Measurements from ENCODE around the gene ACTL6A. TPM values are rescaled to one million over a fixed set of nuclear protein-coding genes. Genes with fewer than 3 reads are reported as not detected.
"Not testable (repeated sequence)": the region's sequence is repeated elsewhere in the genome, so short reads cannot be mapped to it uniquely, and the experiment has no call there.

Gene ACTL6A
- total and polyA plus RNA-seq, 2 of the 4 experiments (the other 2 are of a cell fraction), result 48.3 to 70.1 TPM

- H2AFZ ChIP-seq (replicated peaks; ENCODE audit: low read length, poor library complexity); H3K79me1 ChIP-seq (ENCODE audit: low read depth in 1 of 2, low read length in 2 of 2); H3K4me1 ChIP-seq (ENCODE audit: control insufficient read depth, insufficient read depth, low read length); H4K91ac ChIP-seq (ENCODE audit: insufficient read depth, low read depth, low read length); H4K5ac ChIP-seq (ENCODE audit: low read depth, low read length); H4K8ac ChIP-seq (ENCODE audit: low read depth in 2 of 2, low read length in 2 of 2); H3K14ac ChIP-seq (replicated peaks; ENCODE audit: low read depth, low read length); H3K9me1 ChIP-seq (ENCODE audit: insufficient read depth, low read length); H3K27ac ChIP-seq (ENCODE audit: insufficient read depth, low read length); H3K56ac ChIP-seq (ENCODE audit: extremely low read depth, insufficient read depth, low read length); H2BK5ac ChIP-seq (ENCODE audit: low read depth, low read length, poor library complexity, severe bottlenecking); BruUV-seq (replicated peaks); in situ Hi-C loops (cut with MboI; ENCODE audit: low sequenced_read_pairs); H2AK5ac ChIP-seq (ENCODE audit: low read depth, low read length); intact Hi-C loops (cut with micrococcal nuclease); H3K18ac ChIP-seq (ENCODE audit: low read depth, low read length); H2BK20ac ChIP-seq (ENCODE audit: low read depth, low read length); H2AK9ac ChIP-seq (replicated peaks; ENCODE audit: low read depth, low read length, poor library complexity); POLR2A ChIA-PET (ENCODE audit: unreplicated experiment); H3K36me3 ChIP-seq (ENCODE audit: control insufficient read depth, insufficient read depth, low read length); H2BK15ac ChIP-seq (ENCODE audit: low read depth, low read length); H3K23ac ChIP-seq (ENCODE audit: low read depth, low read length); CTCF ChIA-PET; H4K20me1 ChIP-seq (ENCODE audit: insufficient read depth, low read length); H3K4ac ChIP-seq (ENCODE audit: low read depth, low read length); H3K9ac ChIP-seq (ENCODE audit: low read depth, low read length); dilution Hi-C loops (cut with HindIII; ENCODE audit: low sequenced_read_pairs, unreplicated experiment); H3K4me3 ChIP-seq (ENCODE audit: insufficient read depth, low read depth, low read length); DNase-seq; H3K27me3 ChIP-seq (ENCODE audit: control insufficient read depth, insufficient read depth, low read length); H3K9me3 ChIP-seq (ENCODE audit: control insufficient read depth, insufficient read depth, low read length); ATAC-seq (ENCODE audit: low read depth); H2BK120ac ChIP-seq (ENCODE audit: low read depth, low read length); H3K4me2 ChIP-seq (ENCODE audit: low read depth, low read length): not testable (repeated sequence)
- WGBS, 2 experiments (ENCODE audit: extremely low coverage in 2 of 2, insufficient read length in 1 of 2), result 60% methylated on average over 1 of the region's 9 CpGs; no CpG with 5 or more reads in 1 of the 2 experiments
Measured at GRCh38 chr3:179516461-179517251, 46.1 kb upstream of the ACTL6A start.

All from IMR-90 (cell line).